ENCODE results near the gene SDK2.

The SDK2 gene

DNA sequence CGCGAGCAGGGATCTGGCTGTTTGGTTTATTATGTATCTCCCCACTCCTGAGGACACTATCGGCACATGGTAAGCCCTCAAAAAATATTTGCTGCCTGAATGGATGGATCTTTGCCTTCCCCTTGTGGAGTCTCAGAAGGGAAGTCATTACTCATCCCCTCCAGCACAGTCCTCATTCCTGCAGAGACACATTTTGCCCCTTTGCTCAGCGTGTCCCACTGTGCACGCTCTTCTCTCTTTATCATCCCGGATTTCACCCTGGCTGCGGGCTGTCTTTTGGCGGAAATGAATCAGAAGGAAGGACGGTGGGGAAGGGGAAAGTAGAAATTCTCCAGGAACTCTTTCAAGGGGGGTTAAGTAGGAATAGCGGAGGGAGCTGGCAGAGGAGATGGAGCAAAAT is 207.3 kb downstream of the SDK2 start:
- no peak overlapping the region for H3K4me3 ChIP-seq (ENCODE audit: low read depth, low read length)
- POLR2A ChIA-PET, result no interaction called here
- no peaks in the 10 kb centered on the region for H3K9me3 ChIP-seq (ENCODE audit: control insufficient read depth, insufficient read depth, low read depth, low read length)
- no peak overlapping the region for H3K27ac ChIP-seq (ENCODE audit: extremely low read depth, low read depth, low read length)
- H3K36me3 ChIP-seq (ENCODE audit: control insufficient read depth in 2 of 2, insufficient read depth in 1 of 2, low read length in 2 of 2), result peaks cover 0 to 2% of the 10 kb centered on the region in 2 experiments; a peak in 1 of 3 replicates
- TF ChIP-seq ZFP41 (tag by site-specific recombination; IDR thresholded peaks at IDR 0.05; ENCODE audit: borderline replicate concordance), result no peak
- TF ChIP-seq, protein P1, sequence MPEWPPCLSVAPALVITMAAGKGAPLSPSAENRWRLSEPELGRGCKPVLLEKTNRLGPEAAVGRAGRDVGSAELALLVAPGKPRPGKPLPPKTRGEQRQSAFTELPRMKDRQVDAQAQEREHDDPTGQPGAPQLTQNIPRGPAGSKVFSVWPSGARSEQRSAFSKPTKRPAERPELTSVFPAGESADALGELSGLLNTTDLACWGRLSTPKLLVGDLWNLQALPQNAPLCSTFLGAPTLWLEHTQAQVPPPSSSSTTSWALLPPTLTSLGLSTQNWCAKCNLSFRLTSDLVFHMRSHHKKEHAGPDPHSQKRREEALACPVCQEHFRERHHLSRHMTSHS (tag by site-specific recombination; IDR thresholded peaks at IDR 0.05), result no peak
- no peak for TF ChIP-seq ZNF768 (tag by site-specific recombination; IDR thresholded peaks at IDR 0.05)
- TF ChIP-seq, protein P2, sequence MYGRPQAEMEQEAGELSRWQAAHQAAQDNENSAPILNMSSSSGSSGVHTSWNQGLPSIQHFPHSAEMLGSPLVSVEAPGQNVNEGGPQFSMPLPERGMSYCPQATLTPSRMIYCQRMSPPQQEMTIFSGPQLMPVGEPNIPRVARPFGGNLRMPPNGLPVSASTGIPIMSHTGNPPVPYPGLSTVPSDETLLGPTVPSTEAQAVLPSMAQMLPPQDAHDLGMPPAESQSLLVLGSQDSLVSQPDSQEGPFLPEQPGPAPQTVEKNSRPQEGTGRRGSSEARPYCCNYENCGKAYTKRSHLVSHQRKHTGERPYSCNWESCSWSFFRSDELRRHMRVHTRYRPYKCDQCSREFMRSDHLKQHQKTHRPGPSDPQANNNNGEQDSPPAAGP (tag by site-specific recombination; IDR thresholded peaks at IDR 0.05), result no peak
- no peak for TF ChIP-seq ZSCAN16 (tag by site-specific recombination; IDR thresholded peaks at IDR 0.05)
- no peak for TF ChIP-seq ZNF426 (tag by site-specific recombination; IDR thresholded peaks at IDR 0.05)
- TF ChIP-seq HOXC10 (CRISPR knock-in tag; IDR thresholded peaks at IDR 0.05), result no peak
- no peak for TF ChIP-seq MYNN (tag by site-specific recombination; IDR thresholded peaks at IDR 0.05; ENCODE audit: borderline replicate concordance)
- TF ChIP-seq ZBTB20 (tag by site-specific recombination; IDR thresholded peaks at IDR 0.05), result no peak
- TF ChIP-seq ZNF404 (tag by site-specific recombination; IDR thresholded peaks at IDR 0.05), result no peak
- no peak for TF ChIP-seq ZNF302 (tag by site-specific recombination; IDR thresholded peaks at IDR 0.05; ENCODE audit: low read depth)
- TF ChIP-seq ZNF549 (tag by site-specific recombination; IDR thresholded peaks at IDR 0.05), result no peak
- no peak for TF ChIP-seq ZBTB7A (tag by site-specific recombination; IDR thresholded peaks at IDR 0.05; ENCODE audit: low read depth)
- TF ChIP-seq ZNF600 (tag by site-specific recombination; IDR thresholded peaks at IDR 0.05), result no peak
- TF ChIP-seq ZBTB21 (tag by site-specific recombination; IDR thresholded peaks at IDR 0.05), result no peak
- no peak for TF ChIP-seq HOXA7 (CRISPR knock-in tag; IDR thresholded peaks at IDR 0.05; ENCODE audit: borderline replicate concordance)
- TF ChIP-seq ZNF48 (tag by site-specific recombination; IDR thresholded peaks at IDR 0.05), result no peak
- no peaks in the 10 kb centered on the region for H3K4me1 ChIP-seq (ENCODE audit: control insufficient read depth, insufficient read depth, low read length)
- CTCF ChIA-PET, result interaction anchor here (0.6 kb wide), 1 partner anchor 766 kb away, joined by 3 read pairs; no protein-coding TSS in a partner anchor

DNA sequence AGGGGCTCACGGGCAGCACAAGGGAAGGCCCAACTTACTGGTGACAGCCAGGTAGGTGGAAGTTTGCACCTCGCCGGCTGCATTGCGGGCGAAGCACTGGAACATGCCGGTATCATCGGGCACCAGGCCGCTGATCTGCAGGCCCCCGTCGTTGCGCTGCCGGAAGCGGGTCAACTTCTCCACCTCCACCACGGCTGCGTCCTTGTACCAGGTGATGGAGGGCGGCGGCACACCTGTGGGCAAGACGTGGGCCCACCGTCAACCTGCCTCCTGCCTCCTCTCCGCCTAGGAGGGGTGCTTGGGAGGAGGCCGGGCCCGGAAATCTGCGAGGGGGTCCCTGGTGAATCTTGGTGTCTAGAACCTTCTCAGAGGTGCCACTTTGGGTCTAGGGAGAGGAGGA is 208.8 kb downstream of the SDK2 start:
- Histone ChIP-seq H3K4me1 (ENCODE audit: control insufficient read depth, insufficient read depth, low read length) (peaks cover 6% of the 10 kb centered on the region), H3K9me3 (ENCODE audit: control insufficient read depth, insufficient read depth, low read depth, low read length) (no peaks in the 10 kb centered on the region), H3K4me3 (ENCODE audit: low read depth, low read length) (no peak overlapping the region), H3K27ac (ENCODE audit: extremely low read depth, low read depth, low read length) (no peak overlapping the region), H3K36me3 (ENCODE audit: control insufficient read depth in 2 of 2, insufficient read depth in 1 of 2, low read length in 2 of 2) (peaks cover 0 to 2% of the 10 kb centered on the region in 2 experiments; a peak in 1 of 3 replicates)
- CTCF ChIA-PET, result no interaction called here
- TF ChIP-seq, protein P3, sequence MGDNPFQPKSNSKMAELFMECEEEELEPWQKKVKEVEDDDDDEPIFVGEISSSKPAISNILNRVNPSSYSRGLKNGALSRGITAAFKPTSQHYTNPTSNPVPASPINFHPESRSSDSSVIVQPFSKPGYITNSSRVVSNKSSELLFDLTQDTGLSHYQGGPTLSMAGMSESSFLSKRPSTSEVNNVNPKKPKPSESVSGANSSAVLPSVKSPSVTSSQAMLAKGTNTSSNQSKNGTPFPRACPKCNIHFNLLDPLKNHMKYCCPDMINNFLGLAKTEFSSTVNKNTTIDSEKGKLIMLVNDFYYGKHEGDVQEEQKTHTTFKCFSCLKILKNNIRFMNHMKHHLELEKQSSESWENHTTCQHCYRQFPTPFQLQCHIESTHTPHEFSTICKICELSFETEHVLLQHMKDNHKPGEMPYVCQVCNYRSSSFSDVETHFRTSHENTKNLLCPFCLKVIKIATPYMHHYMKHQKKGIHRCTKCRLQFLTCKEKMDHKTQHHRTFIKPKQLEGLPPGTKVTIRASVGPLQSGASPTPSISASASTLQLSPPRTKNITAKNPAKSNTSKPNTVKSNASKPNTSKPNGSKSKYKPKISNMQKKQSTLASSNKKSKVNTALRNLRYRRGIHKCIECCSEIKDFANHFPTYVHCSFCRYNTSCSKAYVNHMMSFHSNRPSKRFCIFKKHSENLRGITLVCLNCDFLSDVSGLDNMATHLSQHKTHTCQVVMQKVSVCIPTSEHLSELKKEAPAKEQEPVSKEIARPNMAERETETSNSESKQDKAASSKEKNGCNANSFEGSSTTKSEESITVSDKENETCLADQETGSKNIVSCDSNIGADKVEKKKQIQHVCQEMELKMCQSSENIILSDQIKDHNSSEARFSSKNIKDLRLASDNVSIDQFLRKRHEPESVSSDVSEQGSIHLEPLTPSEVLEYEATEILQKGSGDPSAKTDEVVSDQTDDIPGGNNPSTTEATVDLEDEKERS (tag by site-specific recombination; IDR thresholded peaks at IDR 0.05), result no peak
- TF ChIP-seq OVOL3 (tag by site-specific recombination; IDR thresholded peaks at IDR 0.05) (no peak), ZNF155 (tag by site-specific recombination; IDR thresholded peaks at IDR 0.05) (no peak), TRIM28 (IDR thresholded peaks at IDR 0.05; ENCODE audit: borderline replicate concordance, low read length) (no peak), ZNF24 (tag by site-specific recombination; IDR thresholded peaks at IDR 0.05) (no peak), GLI2 (tag by site-specific recombination; IDR thresholded peaks at IDR 0.05; ENCODE audit: borderline replicate concordance, low read depth) (no peak), ZNF555 (tag by site-specific recombination; conservative IDR thresholded peaks at IDR 0.05) (no peak), ZNF768 (tag by site-specific recombination; IDR thresholded peaks at IDR 0.05) (no peak)
- TF ChIP-seq, protein P4, sequence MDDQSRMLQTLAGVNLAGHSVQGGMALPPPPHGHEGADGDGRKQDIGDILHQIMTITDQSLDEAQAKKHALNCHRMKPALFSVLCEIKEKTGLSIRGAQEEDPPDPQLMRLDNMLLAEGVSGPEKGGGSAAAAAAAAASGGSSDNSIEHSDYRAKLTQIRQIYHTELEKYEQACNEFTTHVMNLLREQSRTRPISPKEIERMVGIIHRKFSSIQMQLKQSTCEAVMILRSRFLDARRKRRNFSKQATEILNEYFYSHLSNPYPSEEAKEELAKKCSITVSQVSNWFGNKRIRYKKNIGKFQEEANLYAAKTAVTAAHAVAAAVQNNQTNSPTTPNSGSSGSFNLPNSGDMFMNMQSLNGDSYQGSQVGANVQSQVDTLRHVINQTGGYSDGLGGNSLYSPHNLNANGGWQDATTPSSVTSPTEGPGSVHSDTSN (CRISPR knock-in tag; IDR thresholded peaks at IDR 0.05), result no peak
- TF ChIP-seq, protein P5, sequence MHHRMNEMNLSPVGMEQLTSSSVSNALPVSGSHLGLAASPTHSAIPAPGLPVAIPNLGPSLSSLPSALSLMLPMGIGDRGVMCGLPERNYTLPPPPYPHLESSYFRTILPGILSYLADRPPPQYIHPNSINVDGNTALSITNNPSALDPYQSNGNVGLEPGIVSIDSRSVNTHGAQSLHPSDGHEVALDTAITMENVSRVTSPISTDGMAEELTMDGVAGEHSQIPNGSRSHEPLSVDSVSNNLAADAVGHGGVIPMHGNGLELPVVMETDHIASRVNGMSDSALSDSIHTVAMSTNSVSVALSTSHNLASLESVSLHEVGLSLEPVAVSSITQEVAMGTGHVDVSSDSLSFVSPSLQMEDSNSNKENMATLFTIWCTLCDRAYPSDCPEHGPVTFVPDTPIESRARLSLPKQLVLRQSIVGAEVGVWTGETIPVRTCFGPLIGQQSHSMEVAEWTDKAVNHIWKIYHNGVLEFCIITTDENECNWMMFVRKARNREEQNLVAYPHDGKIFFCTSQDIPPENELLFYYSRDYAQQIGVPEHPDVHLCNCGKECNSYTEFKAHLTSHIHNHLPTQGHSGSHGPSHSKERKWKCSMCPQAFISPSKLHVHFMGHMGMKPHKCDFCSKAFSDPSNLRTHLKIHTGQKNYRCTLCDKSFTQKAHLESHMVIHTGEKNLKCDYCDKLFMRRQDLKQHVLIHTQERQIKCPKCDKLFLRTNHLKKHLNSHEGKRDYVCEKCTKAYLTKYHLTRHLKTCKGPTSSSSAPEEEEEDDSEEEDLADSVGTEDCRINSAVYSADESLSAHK (tag by site-specific recombination; IDR thresholded peaks at IDR 0.05), result no peak
- TF ChIP-seq, protein P6, sequence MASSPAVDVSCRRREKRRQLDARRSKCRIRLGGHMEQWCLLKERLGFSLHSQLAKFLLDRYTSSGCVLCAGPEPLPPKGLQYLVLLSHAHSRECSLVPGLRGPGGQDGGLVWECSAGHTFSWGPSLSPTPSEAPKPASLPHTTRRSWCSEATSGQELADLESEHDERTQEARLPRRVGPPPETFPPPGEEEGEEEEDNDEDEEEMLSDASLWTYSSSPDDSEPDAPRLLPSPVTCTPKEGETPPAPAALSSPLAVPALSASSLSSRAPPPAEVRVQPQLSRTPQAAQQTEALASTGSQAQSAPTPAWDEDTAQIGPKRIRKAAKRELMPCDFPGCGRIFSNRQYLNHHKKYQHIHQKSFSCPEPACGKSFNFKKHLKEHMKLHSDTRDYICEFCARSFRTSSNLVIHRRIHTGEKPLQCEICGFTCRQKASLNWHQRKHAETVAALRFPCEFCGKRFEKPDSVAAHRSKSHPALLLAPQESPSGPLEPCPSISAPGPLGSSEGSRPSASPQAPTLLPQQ (tag by site-specific recombination; IDR thresholded peaks at IDR 0.05), result no peak
- POLR2A ChIA-PET, result no interaction called here
